ENCODE measurements around the gene MAJIN.

GRCh38 chr11:64900263-64900678, 71.6 kb downstream of the MAJIN start:
- TF ChIP-seq POLR2A (IDR thresholded peaks at IDR 0.05; ENCODE audit: low read depth, low read length) (no peak), POLR2AphosphoS5 (IDR thresholded peaks at IDR 0.05; ENCODE audit: low read depth, low read length) (no peak), TAF1 (IDR thresholded peaks at IDR 0.05; ENCODE audit: borderline replicate concordance, low read depth, low read length) (no peak)
